ENCODE data around the gene PCNX2.

The PCNX2 gene

GRCh38 chr1:233055879-233056641 lies 239.5 kb downstream of the PCNX2 start:
- TF ChIP-seq CTCF (IDR thresholded peaks at IDR 0.05; ENCODE audit: low read depth, low read length, missing control alignments): no peak
- H3K4me3 ChIP-seq (replicated peaks; ENCODE audit: low read depth, low read length): no peak overlapping the region
- DNase-seq (ENCODE audit: extremely low read depth, low read depth): no peak

- TF ChIP-seq CTCF (IDR thresholded peaks at IDR 0.05; ENCODE audit: low read depth, low read length, missing control alignments): no peak
- no peak overlapping the region for H3K4me3 ChIP-seq (replicated peaks; ENCODE audit: low read depth, low read length)
- DNase-seq (ENCODE audit: extremely low read depth, low read depth): no peak
Measured at GRCh38 chr1:233045588-233045987, 249.9 kb downstream of the PCNX2 start.

GRCh38 chr1:233042834-233043233 lies 252.7 kb downstream of the PCNX2 start:
- no peak overlapping the region for H3K4me3 ChIP-seq (replicated peaks; ENCODE audit: low read depth, low read length)
- DNase-seq (ENCODE audit: extremely low read depth, low read depth): no peak
- no peak for TF ChIP-seq CTCF (IDR thresholded peaks at IDR 0.05; ENCODE audit: low read depth, low read length, missing control alignments)

- no peak overlapping the region for H3K4me3 ChIP-seq (replicated peaks; ENCODE audit: low read depth, low read length)
- no peak for DNase-seq (ENCODE audit: extremely low read depth, low read depth)
- TF ChIP-seq CTCF (IDR thresholded peaks at IDR 0.05; ENCODE audit: low read depth, low read length, missing control alignments): no peak
Measured at GRCh38 chr1:233040494-233040893, 255.0 kb downstream of the PCNX2 start.

- DNase-seq (ENCODE audit: extremely low read depth, low read depth): no peak
- no peak overlapping the region for H3K4me3 ChIP-seq (replicated peaks; ENCODE audit: low read depth, low read length)
- TF ChIP-seq CTCF (IDR thresholded peaks at IDR 0.05; ENCODE audit: low read depth, low read length, missing control alignments): no peak
Measured at GRCh38 chr1:233038581-233038980, 256.9 kb downstream of the PCNX2 start.

- no peak for DNase-seq (ENCODE audit: extremely low read depth, low read depth)
- TF ChIP-seq CTCF (IDR thresholded peaks at IDR 0.05; ENCODE audit: low read depth, low read length, missing control alignments): no peak
- no peak overlapping the region for H3K4me3 ChIP-seq (replicated peaks; ENCODE audit: low read depth, low read length)
Measured at GRCh38 chr1:233037843-233038242, 257.7 kb downstream of the PCNX2 start.

- no peak overlapping the region for H3K4me3 ChIP-seq (replicated peaks; ENCODE audit: low read depth, low read length)
- no peak for DNase-seq (ENCODE audit: extremely low read depth, low read depth)
- no peak for TF ChIP-seq CTCF (IDR thresholded peaks at IDR 0.05; ENCODE audit: low read depth, low read length, missing control alignments)
Measured at GRCh38 chr1:233034836-233035235, 260.7 kb downstream of the PCNX2 start.

Measured in HFF-Myc (cell line).